HEK293 (cell line): Measurements from ENCODE around the gene EPN1.

Source experiments
- CTCF ChIA-PET: fragments of 350-600 bp; formaldehyde crosslinking; extraction: SDS; loops from one replicate; lab custom pipeline; 2021; ENCODE audit warnings: antibody characterized with exemption; lab: Yijun Ruan, JAX
- POLR2A ChIA-PET: fragments of 300-600 bp; formaldehyde crosslinking; extraction: SDS; loops from one replicate; lab custom pipeline; 2020; ENCODE audit warnings: antibody characterized with exemption, inconsistent platforms; lab: Yijun Ruan, JAX
- H3K27ac ChIP-seq: fragments of 200-500 bp; sonication (Bioruptor generic); 2 replicates; pipeline ENCODE4 v1.5.1; 2014; ENCODE audit warnings: low read depth, low read length, control low read depth, inconsistent platforms; ENCODE audit errors: extremely low read depth
- H3K36me3 ChIP-seq, 2 experiments: fragments of 200-500 bp in 1 of 2; sonication (Bioruptor generic) in 1 of 2; 1 replicate in 1 of 2; 2 replicates in 1 of 2; pipeline ENCODE4 v1.5.1; 2014 to 2017; ENCODE audit warnings: inconsistent platforms in 2 of 2, low read length in 2 of 2; ENCODE audit not compliant: control insufficient read depth in 2 of 2, insufficient read depth in 1 of 2
- H3K4me1 ChIP-seq: fragments of 200-500 bp; sonication (Bioruptor generic); 2 replicates; pipeline ENCODE4 v1.5.1; 2014; ENCODE audit warnings: mild to moderate bottlenecking, low read length, inconsistent platforms; ENCODE audit not compliant: control insufficient read depth, insufficient read depth
- H3K4me3 ChIP-seq: 2 replicates; pipeline ENCODE4 v1.5.1; 2011; ENCODE audit warnings: low read depth, mild to moderate bottlenecking, control low read depth, low read length, moderate library complexity
- H3K9me3 ChIP-seq: fragments of 200-500 bp; sonication (Bioruptor generic); 2 replicates; pipeline ENCODE4 v1.5.1; 2014; ENCODE audit warnings: low read depth, low read length, inconsistent platforms; ENCODE audit not compliant: control insufficient read depth, insufficient read depth
- CTCF ChIP-seq: fragments of 450-650 bp; formaldehyde crosslinking; IDR thresholded peaks from 2 replicates; pipeline ENCODE4 v1.5.1; 2016; ENCODE audit warnings: missing biosample characterization, missing genetic modification characterization
- FEZF1 ChIP-seq: fragments of 450-650 bp; formaldehyde crosslinking; IDR thresholded peaks from 2 replicates; pipeline ENCODE4 v1.5.1; 2016; ENCODE audit warnings: missing biosample characterization, missing genetic modification characterization
- GLIS2 ChIP-seq: fragments of 450-650 bp; formaldehyde crosslinking; IDR thresholded peaks from 2 replicates; pipeline ENCODE4 v1.5.1; 2016; ENCODE audit warnings: missing biosample characterization, missing genetic modification characterization
- KLF8 ChIP-seq: fragments of 450-650 bp; formaldehyde crosslinking; IDR thresholded peaks from 2 replicates; pipeline ENCODE4 v1.5.1; 2016; ENCODE audit warnings: missing biosample characterization, missing genetic modification characterization
- OVOL3 ChIP-seq: fragments of 450-650 bp; formaldehyde crosslinking; IDR thresholded peaks from 2 replicates; pipeline ENCODE4 v1.5.1; 2016; ENCODE audit warnings: missing biosample characterization, missing genetic modification characterization
- SCRT1 ChIP-seq: fragments of 450-650 bp; formaldehyde crosslinking; IDR thresholded peaks from 2 replicates; pipeline ENCODE4 v1.5.1; 2016; ENCODE audit warnings: missing biosample characterization, missing genetic modification characterization, borderline replicate concordance
- SP2 ChIP-seq: fragments of 450-650 bp; formaldehyde crosslinking; IDR thresholded peaks from 2 replicates; pipeline ENCODE4 v1.5.1; 2016; ENCODE audit warnings: missing biosample characterization, missing genetic modification characterization
- SP3 ChIP-seq: fragments of 450-650 bp; formaldehyde crosslinking; IDR thresholded peaks from 2 replicates; pipeline ENCODE4 v1.5.1; 2016; ENCODE audit warnings: missing biosample characterization, missing genetic modification characterization
- ZBTB7A ChIP-seq: fragments of 450-650 bp; formaldehyde crosslinking; IDR thresholded peaks from 2 replicates; pipeline ENCODE4 v1.5.1; 2016; ENCODE audit warnings: low read depth, missing biosample characterization, missing genetic modification characterization
- ZNF133 ChIP-seq: fragments of 450-650 bp; formaldehyde crosslinking; IDR thresholded peaks from 2 replicates; pipeline ENCODE4 v1.5.1; 2016; ENCODE audit warnings: missing biosample characterization, missing genetic modification characterization
- ZNF169 ChIP-seq: fragments of 450-650 bp; formaldehyde crosslinking; IDR thresholded peaks from 2 replicates; pipeline ENCODE4 v1.5.1; 2016; ENCODE audit warnings: missing biosample characterization, missing genetic modification characterization
- ZNF223 ChIP-seq: fragments of 450-650 bp; formaldehyde crosslinking; IDR thresholded peaks from 2 replicates; pipeline ENCODE4 v1.5.1; 2016; ENCODE audit warnings: missing biosample characterization, missing genetic modification characterization
- ZNF239 ChIP-seq: fragments of 450-650 bp; formaldehyde crosslinking; IDR thresholded peaks from 2 replicates; pipeline ENCODE4 v1.5.1; 2016; ENCODE audit warnings: missing biosample characterization, missing genetic modification characterization
- ZNF530 ChIP-seq: fragments of 450-650 bp; formaldehyde crosslinking; IDR thresholded peaks from 2 replicates; pipeline ENCODE4 v1.5.1; 2016; ENCODE audit warnings: low read depth, missing biosample characterization, missing genetic modification characterization
- ZNF610 ChIP-seq: fragments of 450-650 bp; formaldehyde crosslinking; IDR thresholded peaks from 2 replicates; pipeline ENCODE4 v1.5.1; 2016; ENCODE audit warnings: missing biosample characterization, missing genetic modification characterization, borderline replicate concordance
- ZNF623 ChIP-seq: fragments of 450-650 bp; formaldehyde crosslinking; IDR thresholded peaks from 2 replicates; pipeline ENCODE4 v1.5.1; 2016; ENCODE audit warnings: missing biosample characterization, missing genetic modification characterization
- ZNF670 ChIP-seq: fragments of 450-650 bp; formaldehyde crosslinking; IDR thresholded peaks from 2 replicates; pipeline ENCODE4 v1.5.1; 2016; ENCODE audit warnings: missing biosample characterization, missing genetic modification characterization, low read depth
- ZNF776 ChIP-seq: fragments of 450-650 bp; formaldehyde crosslinking; IDR thresholded peaks from 2 replicates; pipeline ENCODE4 v1.5.0; 2017; ENCODE audit warnings: missing biosample characterization, missing genetic modification characterization, borderline replicate concordance
- ZSCAN16 ChIP-seq: fragments of 450-650 bp; formaldehyde crosslinking; IDR thresholded peaks from 2 replicates; pipeline ENCODE4 v1.5.1; 2016; ENCODE audit warnings: missing biosample characterization, missing genetic modification characterization
- ZSCAN18 ChIP-seq: fragments of 450-650 bp; formaldehyde crosslinking; IDR thresholded peaks from 2 replicates; pipeline ENCODE4 v1.5.1; 2016; ENCODE audit warnings: missing biosample characterization, missing genetic modification characterization
- TF ChIP-seq, protein P1 (sequence below): fragments of 450-650 bp; formaldehyde crosslinking; IDR thresholded peaks from 2 replicates; pipeline ENCODE4; 2016; ENCODE audit warnings: missing biosample characterization, missing genetic modification characterization
- TF ChIP-seq, protein P2 (sequence below): IDR thresholded peaks from 2 replicates; pipeline ENCODE4 v1.6.1; 2011; ENCODE audit warnings: mild to moderate bottlenecking, low read depth, low read length, borderline replicate concordance
- TF ChIP-seq, protein P3 (sequence below): fragments of 450-650 bp; formaldehyde crosslinking; IDR thresholded peaks from 2 replicates; pipeline ENCODE4 v1.5.1; 2016; ENCODE audit warnings: missing biosample characterization, missing genetic modification characterization
- TF ChIP-seq, protein P4 (sequence below): fragments of 450-650 bp; formaldehyde crosslinking; IDR thresholded peaks from 2 replicates; pipeline ENCODE4 v1.5.1; 2016; ENCODE audit warnings: missing biosample characterization, missing genetic modification characterization

The EPN1 gene

DNA sequence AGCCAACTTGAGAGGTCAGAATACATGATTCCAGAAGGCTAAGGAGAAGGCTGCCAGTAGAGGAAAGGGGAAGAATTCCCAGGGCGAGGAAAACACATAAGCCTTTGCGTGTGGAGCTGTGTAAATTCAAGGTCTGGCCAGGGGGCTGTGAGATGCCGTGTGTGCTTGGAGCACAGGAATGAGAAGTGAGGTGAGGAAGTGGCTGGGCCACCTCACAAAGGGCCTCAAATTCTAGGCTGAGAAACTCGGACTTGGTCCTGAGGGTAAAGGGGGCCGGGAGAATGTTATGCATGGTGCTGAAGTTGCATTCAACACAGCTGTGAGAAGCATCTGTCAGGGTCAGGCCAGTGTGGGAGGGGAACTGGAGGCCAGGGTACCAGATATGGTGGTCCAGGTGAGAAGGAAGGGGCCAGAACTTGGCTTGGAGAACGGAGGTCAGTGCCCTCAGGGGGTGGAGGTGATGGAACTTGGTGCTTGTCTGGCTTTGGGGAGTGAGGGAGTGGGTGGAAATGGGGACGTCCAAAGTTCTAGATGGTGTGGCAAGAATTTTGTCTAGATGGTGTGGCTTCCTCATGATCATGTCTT is 39.1 kb upstream of the EPN1 start (continued):
- TF ChIP-seq CTCF (tag by site-specific recombination) (no peak), ZSCAN18 (tag by site-specific recombination) (no peak), SP2 (tag by site-specific recombination) (no peak)

DNA sequence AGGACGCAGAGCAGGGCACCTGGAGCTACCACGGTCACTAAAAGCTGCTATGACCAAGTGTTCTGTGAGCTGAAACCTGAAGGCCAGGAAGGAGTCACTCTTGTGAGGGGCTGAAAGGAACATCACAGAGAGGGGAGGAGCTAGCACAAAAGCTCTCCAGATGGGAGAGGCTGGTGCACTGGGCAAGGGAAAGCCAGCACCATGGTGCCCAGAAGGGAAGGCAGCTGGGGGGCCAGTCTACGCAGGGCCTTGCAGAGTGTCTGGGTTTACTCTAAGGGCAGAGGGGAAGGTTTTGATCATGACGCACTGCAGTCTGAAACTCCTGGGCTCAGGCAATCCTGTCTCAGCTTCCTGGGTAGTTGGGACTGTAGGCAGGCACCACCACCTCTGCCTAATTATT is 38.3 kb upstream of the EPN1 start:
- peaks cover 5 to 11% of the 10 kb centered on the region in 2 experiments; a peak in 2 of 3 replicates for H3K36me3 ChIP-seq
- H3K4me1 ChIP-seq: peaks cover 17% of the 10 kb centered on the region
- no peak for TF ChIP-seq ZNF623 (tag by site-specific recombination)
- TF ChIP-seq, protein P1, sequence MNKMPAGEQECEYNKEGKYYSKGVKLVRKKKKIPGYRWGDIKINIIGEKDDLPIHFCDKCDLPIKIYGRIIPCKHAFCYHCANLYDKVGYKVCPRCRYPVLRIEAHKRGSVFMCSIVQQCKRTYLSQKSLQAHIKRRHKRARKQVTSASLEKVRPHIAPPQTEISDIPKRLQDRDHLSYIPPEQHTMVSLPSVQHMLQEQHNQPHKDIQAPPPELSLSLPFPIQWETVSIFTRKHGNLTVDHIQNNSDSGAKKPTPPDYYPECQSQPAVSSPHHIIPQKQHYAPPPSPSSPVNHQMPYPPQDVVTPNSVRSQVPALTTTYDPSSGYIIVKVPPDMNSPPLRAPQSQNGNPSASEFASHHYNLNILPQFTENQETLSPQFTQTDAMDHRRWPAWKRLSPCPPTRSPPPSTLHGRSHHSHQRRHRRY: no peak
- TF ChIP-seq ZNF776 (tag by site-specific recombination): no peak
- TF ChIP-seq SCRT1: no peak
- no peak for TF ChIP-seq ZNF530
- no peak for TF ChIP-seq ZNF223
- no peak for TF ChIP-seq ZBTB7A (tag by site-specific recombination)
- no peak for TF ChIP-seq ZNF610 (tag by site-specific recombination)
- no peak for TF ChIP-seq ZNF239
- TF ChIP-seq SP3 (tag by site-specific recombination): no peak
- TF ChIP-seq OVOL3: no peak
- TF ChIP-seq, protein P2, sequence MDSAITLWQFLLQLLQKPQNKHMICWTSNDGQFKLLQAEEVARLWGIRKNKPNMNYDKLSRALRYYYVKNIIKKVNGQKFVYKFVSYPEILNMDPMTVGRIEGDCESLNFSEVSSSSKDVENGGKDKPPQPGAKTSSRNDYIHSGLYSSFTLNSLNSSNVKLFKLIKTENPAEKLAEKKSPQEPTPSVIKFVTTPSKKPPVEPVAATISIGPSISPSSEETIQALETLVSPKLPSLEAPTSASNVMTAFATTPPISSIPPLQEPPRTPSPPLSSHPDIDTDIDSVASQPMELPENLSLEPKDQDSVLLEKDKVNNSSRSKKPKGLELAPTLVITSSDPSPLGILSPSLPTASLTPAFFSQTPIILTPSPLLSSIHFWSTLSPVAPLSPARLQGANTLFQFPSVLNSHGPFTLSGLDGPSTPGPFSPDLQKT: no peak
- no peak for TF ChIP-seq ZNF670 (tag by site-specific recombination)
- TF ChIP-seq KLF8 (tag by site-specific recombination): no peak
- no peak for TF ChIP-seq GLIS2 (tag by site-specific recombination)
- no peak for TF ChIP-seq ZSCAN16 (tag by site-specific recombination)
- no peaks in the 10 kb centered on the region for H3K9me3 ChIP-seq
- POLR2A ChIA-PET: interaction anchor here (0.8 to 2.1 kb wide), 5 partner anchors 9 to 160 kb away, joined by 3 to 10 read pairs (median 4); partner anchors contain the start of genes U2AF2, ZNF628 and ZNF784
- CTCF ChIA-PET: interaction anchor here (0.9 to 6.0 kb wide), 9 partner anchors 9 to 477 kb away, joined by 3 to 35 read pairs (median 6); partner anchors contain the start of genes U2AF2 and ZNF784
- H3K4me3 ChIP-seq: no peak overlapping the region
- no peak overlapping the region for H3K27ac ChIP-seq

- Histone ChIP-seq H3K4me1 (peaks cover 20% of the 10 kb centered on the region), H3K27ac (no peak overlapping the region), H3K4me3 (no peak overlapping the region), H3K36me3 (peaks cover 5 to 11% of the 10 kb centered on the region in 2 experiments; a peak in 2 of 3 replicates), H3K9me3 (no peaks in the 10 kb centered on the region)
- CTCF ChIA-PET: interaction anchor here (0.6 to 2.6 kb wide), 10 partner anchors 8 to 478 kb away, joined by 3 to 12 read pairs (median 5); partner anchors contain the start of genes ISOC2, U2AF2 and ZNF784
- POLR2A ChIA-PET: interaction anchor here (1.0 to 2.1 kb wide), 4 partner anchors 10 to 38 kb away, joined by 4 to 10 read pairs (median 6); partner anchors contain the start of genes FIZ1, U2AF2 and ZNF784
- no peak for TF ChIP-seq ZNF133 (tag by site-specific recombination)
- no peak for TF ChIP-seq FEZF1
- TF ChIP-seq, protein P3, sequence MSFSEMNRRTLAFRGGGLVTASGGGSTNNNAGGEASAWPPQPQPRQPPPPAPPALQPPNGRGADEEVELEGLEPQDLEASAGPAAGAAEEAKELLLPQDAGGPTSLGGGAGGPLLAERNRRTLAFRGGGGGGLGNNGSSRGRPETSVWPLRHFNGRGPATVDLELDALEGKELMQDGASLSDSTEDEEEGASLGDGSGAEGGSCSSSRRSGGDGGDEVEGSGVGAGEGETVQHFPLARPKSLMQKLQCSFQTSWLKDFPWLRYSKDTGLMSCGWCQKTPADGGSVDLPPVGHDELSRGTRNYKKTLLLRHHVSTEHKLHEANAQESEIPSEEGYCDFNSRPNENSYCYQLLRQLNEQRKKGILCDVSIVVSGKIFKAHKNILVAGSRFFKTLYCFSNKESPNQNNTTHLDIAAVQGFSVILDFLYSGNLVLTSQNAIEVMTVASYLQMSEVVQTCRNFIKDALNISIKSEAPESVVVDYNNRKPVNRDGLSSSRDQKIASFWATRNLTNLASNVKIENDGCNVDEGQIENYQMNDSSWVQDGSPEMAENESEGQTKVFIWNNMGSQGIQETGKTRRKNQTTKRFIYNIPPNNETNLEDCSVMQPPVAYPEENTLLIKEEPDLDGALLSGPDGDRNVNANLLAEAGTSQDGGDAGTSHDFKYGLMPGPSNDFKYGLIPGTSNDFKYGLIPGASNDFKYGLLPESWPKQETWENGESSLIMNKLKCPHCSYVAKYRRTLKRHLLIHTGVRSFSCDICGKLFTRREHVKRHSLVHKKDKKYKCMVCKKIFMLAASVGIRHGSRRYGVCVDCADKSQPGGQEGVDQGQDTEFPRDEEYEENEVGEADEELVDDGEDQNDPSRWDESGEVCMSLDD (tag by site-specific recombination): no peak
- TF ChIP-seq, protein P4, sequence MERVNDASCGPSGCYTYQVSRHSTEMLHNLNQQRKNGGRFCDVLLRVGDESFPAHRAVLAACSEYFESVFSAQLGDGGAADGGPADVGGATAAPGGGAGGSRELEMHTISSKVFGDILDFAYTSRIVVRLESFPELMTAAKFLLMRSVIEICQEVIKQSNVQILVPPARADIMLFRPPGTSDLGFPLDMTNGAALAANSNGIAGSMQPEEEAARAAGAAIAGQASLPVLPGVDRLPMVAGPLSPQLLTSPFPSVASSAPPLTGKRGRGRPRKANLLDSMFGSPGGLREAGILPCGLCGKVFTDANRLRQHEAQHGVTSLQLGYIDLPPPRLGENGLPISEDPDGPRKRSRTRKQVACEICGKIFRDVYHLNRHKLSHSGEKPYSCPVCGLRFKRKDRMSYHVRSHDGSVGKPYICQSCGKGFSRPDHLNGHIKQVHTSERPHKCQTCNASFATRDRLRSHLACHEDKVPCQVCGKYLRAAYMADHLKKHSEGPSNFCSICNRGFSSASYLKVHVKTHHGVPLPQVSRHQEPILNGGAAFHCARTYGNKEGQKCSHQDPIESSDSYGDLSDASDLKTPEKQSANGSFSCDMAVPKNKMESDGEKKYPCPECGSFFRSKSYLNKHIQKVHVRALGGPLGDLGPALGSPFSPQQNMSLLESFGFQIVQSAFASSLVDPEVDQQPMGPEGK: no peak
- TF ChIP-seq ZNF169 (tag by site-specific recombination): no peak
Observed at GRCh38 chr19:55637534-55637933, 37.5 kb upstream of the EPN1 start.
